Activated T-cell treated with anti-CD3 and anti-CD28 coated beads, Interleukin-2, amount 50 U/mL, for 48 hours (primary cell): Measurements from ENCODE around the gene ATP13A5.
A peak's percentile ranks its signal among the peaks of the same experiment; 100 is the strongest.

Experiments used
- DNase-seq, 2 experiments: peaks; one replicate each; pipeline ENCODE4 v3.0.0-alpha.2; 2020

The ATP13A5 gene

DNA sequence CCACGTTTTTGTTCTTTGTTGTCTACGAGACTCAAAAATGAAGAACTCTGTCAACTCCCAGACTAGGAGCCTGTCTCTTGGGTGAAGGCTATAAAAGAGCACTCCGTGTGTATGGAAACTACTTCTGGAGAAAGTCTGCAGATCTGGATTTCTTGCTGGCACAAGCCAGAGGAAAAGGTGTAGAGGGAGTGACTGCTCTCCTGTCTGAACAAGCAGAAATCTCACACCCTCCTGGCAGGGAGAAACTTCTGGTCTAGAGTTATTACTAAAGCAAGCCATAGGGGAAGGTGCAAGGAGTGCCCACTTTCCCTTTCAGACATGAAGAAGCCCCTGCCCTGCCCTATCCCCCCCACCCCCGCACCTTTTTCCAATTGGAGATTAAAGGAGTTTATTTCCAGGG is 128.1 kb downstream of the ATP13A5 start:
- DNase-seq = no peak

DNA sequence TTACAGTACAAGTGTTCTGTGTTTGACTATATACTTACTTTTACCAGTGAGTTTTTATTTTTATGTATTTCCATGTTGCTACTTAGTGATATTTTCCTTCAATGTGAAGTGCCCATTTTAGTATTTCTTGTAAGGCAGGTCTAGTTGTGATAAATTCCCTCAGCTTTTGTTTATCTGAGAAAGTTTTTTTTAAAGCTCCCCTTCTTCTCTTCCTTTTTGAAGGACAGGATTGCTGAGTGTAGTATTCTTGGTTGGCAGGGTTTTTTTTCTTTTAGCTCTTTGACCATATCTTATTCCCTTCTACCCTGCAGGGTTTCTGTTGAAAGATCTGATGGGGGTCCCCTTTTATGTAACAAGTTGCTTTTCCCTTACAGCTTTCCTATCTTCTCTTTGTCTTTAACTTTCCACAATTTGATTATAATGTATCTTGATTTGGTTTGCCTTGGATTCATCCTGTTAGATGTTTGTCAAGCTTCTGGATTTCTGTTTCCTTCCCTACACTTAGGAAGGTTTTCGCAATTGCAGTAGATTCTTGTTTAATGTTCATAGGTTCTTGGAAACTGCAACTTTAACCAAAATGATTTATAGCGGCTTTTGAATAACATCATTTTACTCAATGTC is 129.6 kb downstream of the ATP13A5 start:
- DNase-seq = no peak

DNA sequence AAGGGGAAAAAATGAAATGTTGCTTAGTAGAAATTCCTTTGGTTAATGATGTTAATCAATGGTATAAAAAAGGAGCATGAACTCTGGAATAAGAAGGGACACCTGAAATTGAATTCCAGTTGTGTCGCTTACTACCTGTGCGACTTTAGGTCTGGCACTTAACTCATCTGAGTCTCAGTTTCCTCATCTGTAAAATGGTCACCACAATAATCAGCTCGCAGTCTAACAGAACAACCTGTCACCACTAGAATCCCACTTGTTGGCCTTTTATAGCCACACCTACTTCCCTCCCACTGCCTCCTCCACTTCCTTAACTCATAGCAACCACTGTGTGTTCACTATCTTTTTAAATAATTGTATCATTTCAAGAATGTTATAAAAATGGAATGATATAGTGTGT is 135.0 kb downstream of the ATP13A5 start:
- DNase-seq = no peak

DNA sequence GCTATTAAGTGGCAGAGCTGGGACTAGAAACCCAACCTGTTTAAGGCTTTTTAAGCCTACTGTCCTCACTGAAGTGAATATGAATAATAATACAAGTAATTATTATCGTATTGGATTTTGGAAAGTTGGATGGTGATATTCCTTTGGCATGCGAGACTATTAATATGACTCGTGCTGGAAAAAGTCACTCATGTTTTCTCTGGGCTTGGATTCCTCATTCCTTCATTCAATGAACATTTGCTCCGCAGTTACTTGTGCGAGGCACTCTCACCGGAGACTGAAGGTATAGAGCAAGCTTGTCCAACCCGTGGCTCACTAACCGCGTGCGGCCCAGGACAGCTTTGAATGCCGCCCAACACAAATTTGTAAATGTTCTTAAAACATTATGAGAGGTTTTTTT is 136.8 kb downstream of the ATP13A5 start:
- no peak for DNase-seq

DNA sequence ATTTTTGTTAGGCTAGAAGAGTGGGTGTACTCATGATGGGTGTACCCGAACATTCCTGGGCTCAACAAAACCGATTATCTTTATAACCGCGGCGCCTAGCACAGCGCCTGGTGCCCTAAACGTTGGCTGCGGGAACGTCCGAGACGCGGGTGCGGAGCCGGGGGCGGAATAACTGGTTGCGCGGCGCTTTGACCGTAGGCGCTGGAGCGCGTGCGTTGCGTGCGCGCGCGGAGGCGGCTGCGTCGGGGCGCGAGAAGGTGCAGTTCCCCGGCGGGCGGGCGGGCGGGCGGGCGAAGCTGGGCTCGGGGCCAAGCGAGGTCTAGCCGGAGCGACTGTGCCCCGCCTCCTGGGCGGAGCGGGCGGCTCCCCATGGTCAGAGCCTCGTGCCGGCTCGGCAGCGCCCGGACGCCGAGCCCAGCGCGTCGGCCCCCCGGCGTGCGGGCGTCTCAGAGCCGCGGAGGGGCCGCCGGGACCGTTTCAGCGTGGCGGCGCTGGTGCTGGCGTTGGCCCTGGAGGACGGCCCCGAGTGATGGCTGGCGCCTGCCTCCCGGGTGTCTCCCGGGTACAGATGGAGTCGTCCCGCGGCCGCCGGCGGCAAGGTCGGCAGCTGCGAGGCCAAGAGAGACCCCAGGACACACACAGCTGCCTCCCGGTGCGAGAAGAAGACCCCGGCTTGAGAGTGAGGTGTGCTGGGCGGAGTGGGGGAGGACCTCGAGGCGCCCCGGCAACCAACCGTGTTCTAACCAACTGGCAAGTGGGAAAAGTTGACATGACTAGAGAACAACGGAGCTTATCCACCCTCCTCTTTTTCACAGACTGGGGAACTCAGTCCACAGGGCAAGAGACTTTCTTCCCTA is 137.5 kb downstream of the ATP13A5 start, which contains the start of gene PLAAT1:
Gene PLAAT1 (plus strand): TSS at position 373 of the 857 bp plus-strand sequence. CDS start 14,429 bp downstream, outside the sequence.
- DNase-seq = peak; percentile 25 to 42

DNA sequence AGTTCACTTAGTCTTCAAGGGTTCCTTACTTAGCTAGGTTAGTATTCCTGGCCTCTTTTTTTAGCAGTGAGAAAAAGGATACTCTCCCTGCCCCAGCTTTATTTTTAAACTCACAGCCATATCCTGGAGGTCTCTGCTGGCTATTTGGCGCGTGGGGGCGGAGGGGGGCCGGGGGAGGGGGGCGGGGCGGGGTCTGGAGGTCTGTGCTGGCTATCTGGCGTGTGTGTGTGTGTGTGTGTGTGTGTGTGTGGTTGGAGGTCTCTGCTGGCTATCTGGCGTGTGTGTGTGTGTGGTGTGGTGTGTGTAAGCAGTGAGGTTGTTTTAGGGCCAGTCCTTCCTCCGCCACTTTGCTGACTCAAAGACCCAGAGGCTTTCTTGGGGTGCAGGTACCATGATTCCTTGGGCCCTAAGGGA is 138.1 kb downstream of the ATP13A5 start:
- no peak for DNase-seq

DNA sequence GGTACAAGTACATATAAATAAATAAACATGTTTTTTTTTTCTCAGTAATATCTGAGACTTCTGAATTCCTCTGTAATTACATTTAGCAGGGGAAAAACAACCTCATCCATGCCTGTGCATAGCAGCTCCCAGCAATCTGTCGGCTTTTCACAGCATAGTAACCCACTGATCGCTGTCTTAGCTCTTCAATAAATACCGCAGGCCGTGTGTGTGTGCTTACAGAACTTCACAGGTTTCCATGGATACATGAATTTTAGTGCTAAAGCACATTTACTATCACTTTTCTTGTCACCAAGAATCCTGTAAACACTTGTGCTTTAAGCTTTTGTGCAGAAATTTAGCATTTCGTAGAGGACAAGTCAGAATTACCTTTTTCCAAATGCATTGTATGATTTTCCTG is 141.5 kb downstream of the ATP13A5 start:
- no peak for DNase-seq

DNA sequence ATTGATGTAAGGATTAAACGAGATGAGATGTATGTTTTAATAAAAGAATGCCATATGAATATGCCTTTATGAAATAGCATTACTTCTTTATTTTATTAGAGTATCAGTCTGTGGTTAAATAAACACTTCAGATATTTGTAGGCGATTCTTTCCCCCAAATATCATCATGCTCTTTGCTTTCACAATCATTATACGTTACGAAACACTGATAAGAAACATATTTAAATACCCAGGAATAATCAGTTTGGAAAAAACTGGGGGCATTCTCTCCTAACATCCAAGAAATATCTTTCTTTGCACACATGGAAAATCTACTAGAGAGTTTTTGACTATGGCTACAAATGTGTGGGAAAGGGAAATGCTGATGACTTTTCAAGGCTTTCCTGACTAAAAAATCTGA is 142.0 kb downstream of the ATP13A5 start:
- no peak for DNase-seq

DNA sequence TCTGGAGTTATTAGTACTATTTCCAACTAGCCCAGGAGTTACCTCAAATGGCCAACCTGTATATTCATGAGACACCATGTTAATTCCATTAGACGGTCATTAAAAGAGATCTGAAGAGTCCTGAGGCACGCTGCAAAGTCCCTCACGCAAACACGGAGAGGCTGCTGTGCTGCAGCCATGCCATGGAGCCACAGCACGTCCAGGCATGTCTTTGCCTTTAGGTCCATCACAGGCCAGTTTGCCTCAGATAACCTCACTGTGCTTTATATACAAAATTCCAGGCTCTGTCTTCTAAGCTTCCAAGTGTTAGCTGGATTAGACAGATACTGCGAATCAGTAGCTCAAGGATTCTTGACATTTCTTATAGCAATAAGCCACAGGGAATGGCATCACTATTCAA is 147.4 kb downstream of the ATP13A5 start:
- DNase-seq = no peak

DNA sequence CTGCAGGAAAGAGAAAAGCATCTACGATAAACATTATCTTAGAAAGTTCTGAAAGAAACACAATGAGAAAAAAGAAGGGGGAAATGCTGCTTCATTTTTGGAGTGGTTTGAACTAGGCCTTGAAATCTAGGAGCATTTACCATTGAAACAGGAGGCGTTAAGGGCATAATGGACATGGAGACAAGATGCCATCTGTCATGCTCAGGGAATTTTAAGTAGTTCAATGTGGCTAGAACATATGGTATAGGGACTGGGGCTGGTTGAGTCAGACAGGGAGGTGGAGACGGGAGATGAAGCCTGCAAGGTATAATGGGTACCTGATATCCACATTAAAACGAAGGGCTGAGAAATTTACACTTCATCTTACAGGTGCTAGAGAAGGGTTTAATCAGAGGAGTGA is 147.9 kb downstream of the ATP13A5 start:
- DNase-seq = no peak

DNA sequence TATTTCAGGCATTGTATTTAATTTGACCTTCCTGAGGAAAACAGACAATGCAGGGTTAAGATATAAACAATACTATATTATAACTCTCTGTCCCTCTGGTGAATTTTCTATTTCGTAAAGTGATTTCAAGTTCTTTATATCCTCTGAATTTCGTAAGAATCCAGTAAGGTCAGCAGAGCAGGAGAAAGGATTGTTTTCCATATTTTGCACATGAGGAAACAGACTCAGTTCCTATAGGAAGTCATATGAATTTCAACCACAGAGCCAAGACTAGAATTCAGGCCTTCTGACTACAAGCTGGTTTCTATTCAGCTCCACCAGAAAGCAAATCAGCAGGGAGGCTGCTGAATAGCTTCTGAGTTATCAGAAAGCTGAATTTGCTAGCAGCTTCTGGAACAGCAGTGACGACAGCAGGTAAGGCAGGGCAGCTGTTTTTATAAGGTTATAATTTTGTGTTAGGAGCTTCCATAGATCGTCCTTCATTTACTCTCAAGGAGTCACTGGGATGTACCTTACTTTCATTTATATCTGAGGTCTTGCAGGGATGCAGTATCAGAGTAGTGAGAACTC is 148.6 kb downstream of the ATP13A5 start:
- DNase-seq = no peak

DNA sequence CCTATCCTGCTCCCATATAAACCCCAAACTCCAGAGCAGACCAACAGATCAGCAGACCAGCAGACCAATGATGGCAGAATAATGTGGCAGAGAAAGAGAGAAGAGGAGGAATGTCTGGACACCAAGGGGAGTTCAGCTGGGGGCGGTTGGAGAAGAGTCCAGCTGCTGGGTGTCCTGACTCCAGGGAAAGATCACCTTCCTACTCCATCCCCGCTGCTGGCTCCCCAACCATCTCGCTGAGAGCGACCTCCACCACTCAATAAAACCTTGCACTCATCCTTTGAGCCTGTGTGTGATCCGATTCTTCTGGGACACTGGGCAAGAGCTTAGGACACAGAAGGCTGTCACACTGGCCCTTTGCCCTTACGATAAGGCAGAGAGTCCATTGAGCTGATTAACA is 150.3 kb downstream of the ATP13A5 start:
- no peak for DNase-seq

DNA sequence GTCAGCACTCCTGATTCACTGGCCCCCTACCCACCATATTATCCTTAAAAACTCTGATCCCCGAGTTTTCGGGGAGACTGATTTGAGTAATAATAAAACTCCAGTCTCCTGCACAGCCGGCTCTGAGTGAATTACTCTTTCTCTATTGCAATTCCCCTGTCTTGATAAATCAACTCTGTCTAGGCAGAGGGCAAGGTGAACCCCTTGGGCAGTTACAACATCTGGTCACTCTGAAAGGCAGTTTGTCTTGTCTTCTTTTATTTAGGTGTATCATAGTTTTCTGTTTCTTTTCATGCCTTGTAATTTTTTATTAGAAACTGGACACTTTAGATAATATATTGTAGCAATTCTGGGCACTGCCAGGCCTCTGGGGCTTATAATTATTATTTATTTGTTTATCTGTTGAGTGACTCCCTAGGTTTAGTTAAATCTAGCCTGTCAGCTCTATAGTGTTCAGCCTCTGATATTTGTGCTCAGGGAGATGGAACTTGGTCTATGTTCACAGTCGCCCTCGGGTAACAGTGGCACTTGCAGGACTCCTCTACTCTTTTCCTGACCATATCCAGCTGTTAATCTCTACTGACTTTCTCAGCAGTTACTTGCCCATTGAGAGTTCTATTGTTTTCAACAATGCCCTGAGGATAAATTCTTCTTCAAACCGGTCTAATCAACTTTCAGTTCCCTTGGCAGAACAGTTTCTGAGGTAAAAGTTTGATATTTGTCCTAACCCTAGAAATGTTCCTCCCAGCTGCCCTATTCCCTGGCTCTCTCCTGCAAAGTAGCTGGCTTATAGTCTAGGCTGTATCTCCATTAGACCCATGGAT is 153.0 kb downstream of the ATP13A5 start:
- DNase-seq = no peak
